Measurements from ENCODE around the gene SMO.

SMO gene

DNA sequence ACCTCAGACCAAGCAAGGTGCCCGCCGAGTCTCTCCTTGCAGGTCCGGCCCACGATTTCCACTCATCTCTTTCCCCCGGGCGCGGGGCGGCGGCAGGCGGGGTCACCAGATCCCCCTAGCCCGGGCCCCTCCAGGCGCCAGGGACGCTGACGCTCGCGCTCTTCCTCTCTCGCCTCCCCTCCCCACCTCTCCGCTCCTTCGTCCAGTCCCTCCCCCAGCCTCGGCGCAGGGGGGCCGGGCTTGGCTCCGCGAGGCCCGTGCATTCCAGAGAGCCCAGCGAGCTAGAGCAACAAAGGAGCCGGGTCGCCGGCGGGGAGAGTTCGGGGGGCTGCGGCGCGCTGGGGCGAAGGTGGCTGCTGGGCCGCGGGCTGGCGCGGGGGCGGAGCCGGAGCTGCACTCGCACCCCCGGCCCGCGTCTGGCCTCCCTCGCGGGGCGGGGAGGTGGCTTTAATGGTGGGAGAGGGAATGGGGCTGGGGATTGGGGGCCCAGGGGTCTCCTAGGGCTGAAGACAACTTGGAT lies at the start of gene SMO:
Gene SMO, plus strand, starts transcription at position 262 of the 520 bp plus-strand sequence. CDS start 519 bp downstream, outside the sequence.
- DNase-seq (ENCODE audit: low read depth) = no peak
- peak within 1 kb of the TSS; percentile 70 for H3K4me3 ChIP-seq (ENCODE audit: control insufficient read depth, low read depth, low read length)
- TF ChIP-seq, protein P1, sequence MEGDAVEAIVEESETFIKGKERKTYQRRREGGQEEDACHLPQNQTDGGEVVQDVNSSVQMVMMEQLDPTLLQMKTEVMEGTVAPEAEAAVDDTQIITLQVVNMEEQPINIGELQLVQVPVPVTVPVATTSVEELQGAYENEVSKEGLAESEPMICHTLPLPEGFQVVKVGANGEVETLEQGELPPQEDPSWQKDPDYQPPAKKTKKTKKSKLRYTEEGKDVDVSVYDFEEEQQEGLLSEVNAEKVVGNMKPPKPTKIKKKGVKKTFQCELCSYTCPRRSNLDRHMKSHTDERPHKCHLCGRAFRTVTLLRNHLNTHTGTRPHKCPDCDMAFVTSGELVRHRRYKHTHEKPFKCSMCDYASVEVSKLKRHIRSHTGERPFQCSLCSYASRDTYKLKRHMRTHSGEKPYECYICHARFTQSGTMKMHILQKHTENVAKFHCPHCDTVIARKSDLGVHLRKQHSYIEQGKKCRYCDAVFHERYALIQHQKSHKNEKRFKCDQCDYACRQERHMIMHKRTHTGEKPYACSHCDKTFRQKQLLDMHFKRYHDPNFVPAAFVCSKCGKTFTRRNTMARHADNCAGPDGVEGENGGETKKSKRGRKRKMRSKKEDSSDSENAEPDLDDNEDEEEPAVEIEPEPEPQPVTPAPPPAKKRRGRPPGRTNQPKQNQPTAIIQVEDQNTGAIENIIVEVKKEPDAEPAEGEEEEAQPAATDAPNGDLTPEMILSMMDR (IDR thresholded peaks at IDR 0.05; ENCODE audit: control insufficient read depth, insufficient read depth, low read depth, low read length, missing control alignments) = no peak

DNA sequence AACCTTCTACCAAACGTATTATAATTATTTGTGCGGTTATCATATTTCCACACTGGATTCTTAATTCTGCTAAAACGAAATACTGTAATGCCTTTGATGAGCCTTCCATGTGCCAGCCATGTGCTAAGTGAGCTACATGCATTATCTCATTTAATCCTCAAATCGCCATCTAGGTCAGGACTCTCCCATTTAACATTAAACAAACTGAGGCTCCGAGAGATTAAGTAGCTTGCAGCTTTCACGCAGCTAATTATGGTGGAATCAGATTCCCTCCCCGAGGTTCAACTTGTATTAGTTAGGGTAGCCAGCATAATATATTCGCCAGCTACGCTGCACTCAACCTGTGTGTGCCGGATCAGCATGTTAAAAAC lies 44.7 kb upstream of the SMO start:
- no peak for DNase-seq (ENCODE audit: low read depth)
- TF ChIP-seq, protein P1 (IDR thresholded peaks at IDR 0.05; ENCODE audit: control insufficient read depth, insufficient read depth, low read depth, low read length, missing control alignments) = no peak
- H3K4me3 ChIP-seq (ENCODE audit: control insufficient read depth, low read depth, low read length) = no peak overlapping the region

DNA sequence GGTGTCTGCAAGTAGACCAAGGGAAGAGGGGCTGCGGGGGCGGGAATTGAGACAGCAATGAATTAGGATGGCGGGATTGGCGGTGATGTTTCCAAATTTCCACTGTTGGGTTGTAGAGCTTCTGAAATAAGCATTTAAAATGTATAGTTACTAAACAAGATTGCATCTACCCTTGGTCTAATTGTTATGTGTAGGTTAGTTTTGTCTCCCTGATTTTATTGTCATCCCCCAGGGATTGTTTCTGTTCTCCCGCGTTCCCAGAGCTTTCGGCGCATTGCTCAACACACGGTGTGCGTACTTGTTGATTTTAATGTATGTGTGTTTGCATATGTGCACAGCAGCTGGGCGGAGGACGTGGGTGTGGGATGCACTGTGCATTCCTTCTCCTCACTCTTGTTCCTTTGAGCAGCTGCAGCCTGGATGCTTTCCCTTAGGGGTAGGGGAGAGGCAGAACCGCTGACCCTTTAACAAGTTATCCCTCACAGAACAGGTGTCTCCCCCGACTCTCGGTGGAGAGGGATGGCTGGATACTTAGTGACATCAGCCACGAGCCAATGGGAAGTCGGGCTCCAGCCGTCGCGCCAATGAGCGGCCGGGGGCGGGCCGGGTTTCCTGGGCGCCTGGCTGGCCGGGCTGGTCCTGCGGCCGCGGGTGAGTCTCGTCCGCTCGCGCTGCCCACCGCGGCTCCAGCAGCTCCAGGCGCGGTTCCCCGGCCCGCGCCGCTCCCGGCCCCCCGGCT lies 44.2 kb upstream of the SMO start, which contains the start of gene TSPAN33:
Gene TSPAN33, plus strand, starts transcription at position 613 of the 739 bp plus-strand sequence. CDS start 274 bp downstream, outside the sequence.
- peak within 1 kb of the TSS; percentile 16 for H3K4me3 ChIP-seq (ENCODE audit: control insufficient read depth, low read depth, low read length)
- DNase-seq (ENCODE audit: low read depth) = peak; percentile 1
- TF ChIP-seq, protein P1 (IDR thresholded peaks at IDR 0.05; ENCODE audit: control insufficient read depth, insufficient read depth, low read depth, low read length, missing control alignments) = no peak

DNA sequence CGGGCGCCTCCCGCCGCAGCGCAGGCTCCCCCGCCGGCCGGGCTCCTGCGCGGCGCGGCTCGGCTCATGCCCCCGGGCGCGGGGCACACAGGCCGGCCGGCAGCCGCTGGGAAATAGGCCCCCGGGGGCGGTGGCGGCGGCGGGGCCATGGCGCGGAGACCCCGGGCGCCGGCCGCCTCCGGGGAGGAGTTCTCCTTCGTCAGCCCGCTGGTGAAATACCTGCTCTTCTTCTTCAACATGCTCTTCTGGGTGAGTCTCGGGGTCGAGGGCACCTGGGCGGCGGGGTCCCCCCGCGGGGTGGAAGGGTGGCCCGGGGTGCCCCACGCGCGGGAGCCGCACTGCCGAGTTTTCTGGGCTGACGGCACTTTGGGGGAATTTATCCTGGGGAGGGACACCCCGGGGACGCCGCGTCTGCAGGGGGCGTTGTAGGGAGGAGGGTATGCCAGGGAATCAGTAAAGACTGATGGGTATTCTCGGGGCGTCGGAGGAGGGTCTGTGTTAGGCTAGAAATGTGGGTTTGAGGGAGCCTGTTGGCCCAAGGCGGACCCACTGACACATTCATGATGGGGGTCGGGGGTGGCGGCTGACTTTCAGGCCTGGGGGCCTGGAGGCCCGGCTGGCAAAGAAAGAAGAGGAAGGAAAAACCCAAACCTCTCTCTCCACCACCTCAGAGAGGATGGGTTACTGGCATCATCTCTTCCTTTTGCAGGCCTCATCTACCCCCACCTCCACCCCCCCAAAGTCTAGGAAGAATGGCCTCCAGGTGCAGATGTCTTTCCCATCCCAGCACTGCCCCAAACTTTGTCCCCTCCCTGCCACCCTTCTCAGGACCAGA lies 43.4 kb upstream of the SMO start:
- H3K4me3 ChIP-seq (ENCODE audit: control insufficient read depth, low read depth, low read length) = no peak overlapping the region
- DNase-seq (ENCODE audit: low read depth) = no peak
- TF ChIP-seq, protein P1 (IDR thresholded peaks at IDR 0.05; ENCODE audit: control insufficient read depth, insufficient read depth, low read depth, low read length, missing control alignments) = peak; percentile 5

DNA sequence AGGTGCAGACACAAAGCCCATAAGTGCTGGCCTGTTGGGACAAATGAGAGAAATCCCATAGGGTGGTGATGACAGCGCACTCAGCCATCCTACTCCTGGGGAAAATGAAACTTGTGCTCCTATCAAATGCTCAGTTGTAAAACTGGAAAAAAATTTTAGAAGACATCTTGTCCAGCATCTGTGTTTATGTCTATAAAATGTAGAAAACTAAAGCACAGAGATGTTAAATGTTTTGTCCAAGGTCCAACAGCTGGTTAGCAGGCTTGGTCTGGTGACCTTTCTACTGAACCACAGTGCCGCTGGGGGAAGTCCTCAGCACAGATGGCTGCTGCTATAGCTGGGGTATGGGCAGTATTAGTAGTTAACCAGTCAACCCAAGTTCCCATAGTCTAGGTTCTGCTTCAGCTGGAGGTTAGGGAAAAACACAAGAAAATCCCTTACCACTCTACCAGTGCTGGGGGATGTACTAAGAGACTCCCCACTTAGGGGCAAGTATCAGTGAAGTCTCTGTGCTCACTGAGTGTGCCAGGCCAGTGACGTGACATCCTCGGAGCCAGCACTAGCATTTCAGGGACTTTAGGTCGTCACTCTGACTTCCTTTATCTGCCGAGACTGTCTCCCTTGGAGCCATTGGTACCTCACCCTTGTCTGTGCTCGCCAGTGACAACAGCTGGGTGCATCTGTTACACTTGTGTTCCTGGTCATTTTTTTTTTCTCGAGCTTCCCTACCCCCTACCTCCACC lies 42.0 kb upstream of the SMO start:
- no peak for DNase-seq (ENCODE audit: low read depth)
- H3K4me3 ChIP-seq (ENCODE audit: control insufficient read depth, low read depth, low read length) = no peak overlapping the region
- TF ChIP-seq, protein P1 (IDR thresholded peaks at IDR 0.05; ENCODE audit: control insufficient read depth, insufficient read depth, low read depth, low read length, missing control alignments) = no peak

DNA sequence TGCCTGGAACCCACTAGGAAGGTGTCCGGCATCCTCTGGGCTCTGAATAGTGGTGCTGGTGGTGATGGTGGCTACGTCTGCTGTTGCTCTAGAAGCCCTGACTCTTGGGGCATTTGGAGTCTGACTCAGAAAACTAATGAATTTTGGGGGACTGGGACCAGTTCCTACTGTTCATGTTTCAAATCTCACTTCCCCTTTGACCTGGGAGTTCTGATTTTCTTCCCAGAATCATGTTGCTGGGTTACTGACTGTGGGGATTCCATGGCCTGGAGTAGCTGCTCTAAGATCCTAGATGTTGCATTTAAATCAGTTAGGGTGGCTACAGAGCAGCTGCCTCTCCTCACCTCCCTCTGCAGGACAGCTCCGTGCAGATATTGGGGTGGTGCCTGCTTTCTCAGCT lies 40.7 kb upstream of the SMO start:
- TF ChIP-seq, protein P1 (IDR thresholded peaks at IDR 0.05; ENCODE audit: control insufficient read depth, insufficient read depth, low read depth, low read length, missing control alignments) = no peak
- DNase-seq (ENCODE audit: low read depth) = no peak
- H3K4me3 ChIP-seq (ENCODE audit: control insufficient read depth, low read depth, low read length) = no peak overlapping the region

Measured in AG09309 (cell line).